ENCODE measurements around the gene DOCK2. TPM values are rescaled to one million over a fixed set of nuclear protein-coding genes. Genes with fewer than 3 reads are reported as not detected.

DOCK2 gene
- total RNA-seq, 1 experiment from 2014 or later, result 1.4 TPM

DNA sequence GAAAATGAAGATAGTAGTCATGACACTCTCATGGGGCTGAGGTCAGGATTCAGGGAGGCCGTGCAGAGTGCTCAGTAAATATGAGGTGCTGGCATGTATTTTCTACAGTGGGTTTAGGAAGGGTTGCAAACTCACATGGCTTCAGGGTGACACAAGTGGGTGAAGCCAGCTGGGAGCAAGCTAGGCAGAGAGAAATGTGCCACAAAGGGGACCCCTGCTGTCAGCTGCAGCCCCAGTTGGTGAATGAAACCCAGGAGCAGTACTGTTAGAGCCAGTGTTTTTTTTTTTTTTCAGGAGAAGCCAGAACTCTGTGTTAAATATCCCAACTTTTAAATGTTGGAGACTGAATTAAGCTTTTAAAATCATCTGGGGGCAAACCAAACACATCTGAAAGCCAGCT is 267.9 kb downstream of the DOCK2 start:
- TF ChIP-seq TCF7L2 (IDR thresholded peaks at IDR 0.05; ENCODE audit: low read depth, low read length), result no peak
- TF ChIP-seq SIN3A (IDR thresholded peaks at IDR 0.05; ENCODE audit: borderline replicate concordance, insufficient read depth, low read depth, low read length), result no peak
- Histone ChIP-seq H3K4me3 (ENCODE audit: low read depth in 2 of 2, low read length in 2 of 2) (no peak overlapping the region), H3K36me3 (ENCODE audit: control insufficient read depth, insufficient read depth, low read length) (no peaks in the 10 kb centered on the region), H3K4me1 (ENCODE audit: control insufficient read depth, insufficient read depth, low read length) (no peaks in the 10 kb centered on the region), H3K9me3 (ENCODE audit: control insufficient read depth, insufficient read depth, low read depth, low read length) (no peaks in the 10 kb centered on the region), H3K27me3 (ENCODE audit: control insufficient read depth, insufficient read depth, low read length) (no peaks in the 10 kb centered on the region), H3K27ac (ENCODE audit: low read length) (no peak overlapping the region)
- no TSS peak for BruUV-seq (replicated peaks)
- DNase-seq (ENCODE audit: low read depth, low spot score) (no peak), ATAC-seq (no peak)
- intact Hi-C loops (cut with micrococcal nuclease; ENCODE audit: unreplicated experiment), result no loop called here
- ChIA-PET CTCF (interaction anchor here (0.6 kb wide), 1 partner anchor 384 kb away, joined by 4 read pairs; no protein-coding TSS in a partner anchor), POLR2A (no interaction called here)
- in situ Hi-C loops (cut with HindIII; ENCODE audit: low pct_unique_long_range_greater_than_20kb, low sequenced_read_pairs), result no loop called here

DNA sequence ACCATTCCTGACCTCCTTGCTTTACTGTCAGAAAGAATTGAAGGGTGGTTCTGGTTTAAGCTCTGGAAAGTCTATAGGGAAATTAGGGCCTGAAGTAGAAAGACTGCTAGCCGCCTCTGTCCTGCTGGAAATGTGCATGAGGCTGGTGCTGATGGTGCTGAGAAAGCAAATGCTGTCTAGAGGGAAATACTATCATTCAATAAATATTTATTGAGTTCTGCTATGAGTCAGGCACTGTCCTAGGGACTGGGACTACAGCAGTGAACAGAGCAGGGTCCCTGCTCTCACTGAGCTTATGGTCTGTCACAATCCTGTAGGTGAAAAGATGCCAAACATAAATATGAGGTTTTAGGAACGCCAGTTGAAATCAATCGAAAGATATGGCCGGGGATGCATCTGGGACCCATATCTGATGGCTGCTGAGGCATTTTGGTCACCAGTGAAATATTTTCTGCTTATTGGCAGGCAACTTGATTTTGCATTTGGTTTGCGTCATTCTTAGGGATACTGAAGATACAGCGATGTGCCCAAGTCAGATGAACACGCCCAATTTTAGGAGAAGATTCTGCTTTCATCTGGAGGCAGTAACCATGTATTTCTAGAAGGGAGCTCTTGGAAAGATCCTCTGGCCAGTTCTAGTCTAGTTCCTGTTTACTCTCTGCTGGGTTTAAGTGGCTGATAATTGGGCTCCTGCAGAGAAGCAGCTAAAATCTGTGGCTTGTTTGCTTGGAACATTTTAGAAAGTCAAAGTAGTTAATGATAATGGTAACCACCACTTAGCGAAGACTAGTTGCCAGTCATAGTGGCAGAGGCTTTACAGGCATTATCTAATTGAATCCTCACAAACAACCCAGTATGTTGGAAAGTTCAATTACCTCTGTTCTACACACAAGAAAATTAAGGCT is 269.9 kb downstream of the DOCK2 start:
- BruUV-seq (replicated peaks), result no TSS peak
- CTCF ChIA-PET, result no interaction called here
- in situ Hi-C loops (cut with HindIII; ENCODE audit: low pct_unique_long_range_greater_than_20kb, low sequenced_read_pairs), result no loop called here

More for the DNA sequence above, 269.9 kb downstream of the DOCK2 start:
- TF ChIP-seq, protein P1, sequence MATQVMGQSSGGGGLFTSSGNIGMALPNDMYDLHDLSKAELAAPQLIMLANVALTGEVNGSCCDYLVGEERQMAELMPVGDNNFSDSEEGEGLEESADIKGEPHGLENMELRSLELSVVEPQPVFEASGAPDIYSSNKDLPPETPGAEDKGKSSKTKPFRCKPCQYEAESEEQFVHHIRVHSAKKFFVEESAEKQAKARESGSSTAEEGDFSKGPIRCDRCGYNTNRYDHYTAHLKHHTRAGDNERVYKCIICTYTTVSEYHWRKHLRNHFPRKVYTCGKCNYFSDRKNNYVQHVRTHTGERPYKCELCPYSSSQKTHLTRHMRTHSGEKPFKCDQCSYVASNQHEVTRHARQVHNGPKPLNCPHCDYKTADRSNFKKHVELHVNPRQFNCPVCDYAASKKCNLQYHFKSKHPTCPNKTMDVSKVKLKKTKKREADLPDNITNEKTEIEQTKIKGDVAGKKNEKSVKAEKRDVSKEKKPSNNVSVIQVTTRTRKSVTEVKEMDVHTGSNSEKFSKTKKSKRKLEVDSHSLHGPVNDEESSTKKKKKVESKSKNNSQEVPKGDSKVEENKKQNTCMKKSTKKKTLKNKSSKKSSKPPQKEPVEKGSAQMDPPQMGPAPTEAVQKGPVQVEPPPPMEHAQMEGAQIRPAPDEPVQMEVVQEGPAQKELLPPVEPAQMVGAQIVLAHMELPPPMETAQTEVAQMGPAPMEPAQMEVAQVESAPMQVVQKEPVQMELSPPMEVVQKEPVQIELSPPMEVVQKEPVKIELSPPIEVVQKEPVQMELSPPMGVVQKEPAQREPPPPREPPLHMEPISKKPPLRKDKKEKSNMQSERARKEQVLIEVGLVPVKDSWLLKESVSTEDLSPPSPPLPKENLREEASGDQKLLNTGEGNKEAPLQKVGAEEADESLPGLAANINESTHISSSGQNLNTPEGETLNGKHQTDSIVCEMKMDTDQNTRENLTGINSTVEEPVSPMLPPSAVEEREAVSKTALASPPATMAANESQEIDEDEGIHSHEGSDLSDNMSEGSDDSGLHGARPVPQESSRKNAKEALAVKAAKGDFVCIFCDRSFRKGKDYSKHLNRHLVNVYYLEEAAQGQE (IDR thresholded peaks at IDR 0.05; ENCODE audit: insufficient read depth in 1 of 2, low read depth in 2 of 2, low read length in 1 of 2), result no peak
- TF ChIP-seq, protein P2, sequence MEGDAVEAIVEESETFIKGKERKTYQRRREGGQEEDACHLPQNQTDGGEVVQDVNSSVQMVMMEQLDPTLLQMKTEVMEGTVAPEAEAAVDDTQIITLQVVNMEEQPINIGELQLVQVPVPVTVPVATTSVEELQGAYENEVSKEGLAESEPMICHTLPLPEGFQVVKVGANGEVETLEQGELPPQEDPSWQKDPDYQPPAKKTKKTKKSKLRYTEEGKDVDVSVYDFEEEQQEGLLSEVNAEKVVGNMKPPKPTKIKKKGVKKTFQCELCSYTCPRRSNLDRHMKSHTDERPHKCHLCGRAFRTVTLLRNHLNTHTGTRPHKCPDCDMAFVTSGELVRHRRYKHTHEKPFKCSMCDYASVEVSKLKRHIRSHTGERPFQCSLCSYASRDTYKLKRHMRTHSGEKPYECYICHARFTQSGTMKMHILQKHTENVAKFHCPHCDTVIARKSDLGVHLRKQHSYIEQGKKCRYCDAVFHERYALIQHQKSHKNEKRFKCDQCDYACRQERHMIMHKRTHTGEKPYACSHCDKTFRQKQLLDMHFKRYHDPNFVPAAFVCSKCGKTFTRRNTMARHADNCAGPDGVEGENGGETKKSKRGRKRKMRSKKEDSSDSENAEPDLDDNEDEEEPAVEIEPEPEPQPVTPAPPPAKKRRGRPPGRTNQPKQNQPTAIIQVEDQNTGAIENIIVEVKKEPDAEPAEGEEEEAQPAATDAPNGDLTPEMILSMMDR (IDR thresholded peaks at IDR 0.05), result no peak
- no peak for TF ChIP-seq POLR2AphosphoS5 (IDR thresholded peaks at IDR 0.05; ENCODE audit: low read depth, low read length)
- TF ChIP-seq SIN3A (IDR thresholded peaks at IDR 0.05; ENCODE audit: borderline replicate concordance, insufficient read depth, low read depth, low read length), result no peak
- TF ChIP-seq TCF7L2 (IDR thresholded peaks at IDR 0.05; ENCODE audit: low read depth, low read length), result no peak
- ATAC-seq, result no peak
- Histone ChIP-seq H3K4me3 (ENCODE audit: low read depth in 2 of 2, low read length in 2 of 2) (no peak overlapping the region), H3K36me3 (ENCODE audit: control insufficient read depth, insufficient read depth, low read length) (no peaks in the 10 kb centered on the region), H3K9me3 (ENCODE audit: control insufficient read depth, insufficient read depth, low read depth, low read length) (no peaks in the 10 kb centered on the region), H3K27ac (ENCODE audit: low read length) (no peak overlapping the region), H3K27me3 (ENCODE audit: control insufficient read depth, insufficient read depth, low read length) (no peaks in the 10 kb centered on the region), H3K4me1 (ENCODE audit: control insufficient read depth, insufficient read depth, low read length) (no peaks in the 10 kb centered on the region)
- POLR2A ChIA-PET, result no interaction called here
- intact Hi-C loops (cut with micrococcal nuclease; ENCODE audit: unreplicated experiment), result no loop called here
- no peak for DNase-seq (ENCODE audit: low read depth, low spot score)
